SU-DHL-6 (cell line): Measurements from ENCODE around the gene SUPT3H.

Experiments used
- EZH2phosphoT487 ChIP-seq: fragments of 200-600 bp; sonication (generic), shearing (Covaris generic); conservative IDR thresholded peaks from 2 replicates; pipeline ENCODE4 v1.6.1; 2018; ENCODE audit warnings: mild to moderate bottlenecking, antibody characterized with exemption, low read length, moderate library complexity, mixed read lengths
- TF ChIP-seq, protein P1 (sequence below): fragments of 200-600 bp; sonication (generic); IDR thresholded peaks from one replicate; pipeline ENCODE4 v1.5.1; 2017; ENCODE audit warnings: antibody characterized with exemption, mild to moderate bottlenecking, low read length, moderate library complexity; ENCODE audit not compliant: insufficient read depth, poor library complexity, severe bottlenecking

DNA sequence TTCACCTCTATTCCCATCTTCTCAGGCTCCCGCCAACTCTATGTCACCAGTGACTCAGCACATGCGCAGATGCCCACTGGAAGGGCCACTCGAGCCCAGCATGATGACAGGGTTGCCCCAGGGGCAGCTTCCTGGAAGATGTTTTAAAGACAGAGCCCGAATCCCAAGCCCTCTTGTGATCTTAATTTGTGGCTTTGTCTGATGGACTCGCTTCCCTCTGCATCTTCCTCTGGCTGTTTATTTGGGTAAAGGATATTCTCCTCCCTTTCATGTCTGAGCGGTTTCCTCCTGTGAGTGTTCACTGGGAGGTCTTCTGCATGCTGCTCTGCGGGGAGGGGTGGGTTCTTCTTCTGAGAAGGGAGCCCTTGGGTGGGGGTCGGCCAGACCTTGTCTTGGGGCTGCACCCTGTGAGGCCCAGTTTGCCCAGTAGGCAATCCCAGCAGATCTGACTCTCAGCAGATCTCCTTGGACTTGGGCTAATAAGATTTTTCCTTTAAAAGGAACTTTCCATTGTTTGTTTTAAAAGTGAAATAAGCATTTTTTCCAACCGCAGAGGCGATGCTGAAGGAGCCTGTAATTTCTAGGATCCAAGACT is 589.2 kb downstream of the SUPT3H start:
- TF ChIP-seq, protein P1, sequence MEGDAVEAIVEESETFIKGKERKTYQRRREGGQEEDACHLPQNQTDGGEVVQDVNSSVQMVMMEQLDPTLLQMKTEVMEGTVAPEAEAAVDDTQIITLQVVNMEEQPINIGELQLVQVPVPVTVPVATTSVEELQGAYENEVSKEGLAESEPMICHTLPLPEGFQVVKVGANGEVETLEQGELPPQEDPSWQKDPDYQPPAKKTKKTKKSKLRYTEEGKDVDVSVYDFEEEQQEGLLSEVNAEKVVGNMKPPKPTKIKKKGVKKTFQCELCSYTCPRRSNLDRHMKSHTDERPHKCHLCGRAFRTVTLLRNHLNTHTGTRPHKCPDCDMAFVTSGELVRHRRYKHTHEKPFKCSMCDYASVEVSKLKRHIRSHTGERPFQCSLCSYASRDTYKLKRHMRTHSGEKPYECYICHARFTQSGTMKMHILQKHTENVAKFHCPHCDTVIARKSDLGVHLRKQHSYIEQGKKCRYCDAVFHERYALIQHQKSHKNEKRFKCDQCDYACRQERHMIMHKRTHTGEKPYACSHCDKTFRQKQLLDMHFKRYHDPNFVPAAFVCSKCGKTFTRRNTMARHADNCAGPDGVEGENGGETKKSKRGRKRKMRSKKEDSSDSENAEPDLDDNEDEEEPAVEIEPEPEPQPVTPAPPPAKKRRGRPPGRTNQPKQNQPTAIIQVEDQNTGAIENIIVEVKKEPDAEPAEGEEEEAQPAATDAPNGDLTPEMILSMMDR = no peak
- TF ChIP-seq EZH2phosphoT487 = no peak
